Measurements from ENCODE around the gene DYNLT2. TPM values are rescaled to one million over a fixed set of nuclear protein-coding genes. Genes with fewer than 3 reads are reported as not detected.
A peak's percentile ranks its signal among the peaks of the same experiment; 100 is the strongest.

The DYNLT2 gene
- total and polyA plus RNA-seq, 2 of the 13 experiments (the other 11 are each of a cell fraction or from before 2014, with no cell fraction given): 2.1 to 4.3 TPM

DNA sequence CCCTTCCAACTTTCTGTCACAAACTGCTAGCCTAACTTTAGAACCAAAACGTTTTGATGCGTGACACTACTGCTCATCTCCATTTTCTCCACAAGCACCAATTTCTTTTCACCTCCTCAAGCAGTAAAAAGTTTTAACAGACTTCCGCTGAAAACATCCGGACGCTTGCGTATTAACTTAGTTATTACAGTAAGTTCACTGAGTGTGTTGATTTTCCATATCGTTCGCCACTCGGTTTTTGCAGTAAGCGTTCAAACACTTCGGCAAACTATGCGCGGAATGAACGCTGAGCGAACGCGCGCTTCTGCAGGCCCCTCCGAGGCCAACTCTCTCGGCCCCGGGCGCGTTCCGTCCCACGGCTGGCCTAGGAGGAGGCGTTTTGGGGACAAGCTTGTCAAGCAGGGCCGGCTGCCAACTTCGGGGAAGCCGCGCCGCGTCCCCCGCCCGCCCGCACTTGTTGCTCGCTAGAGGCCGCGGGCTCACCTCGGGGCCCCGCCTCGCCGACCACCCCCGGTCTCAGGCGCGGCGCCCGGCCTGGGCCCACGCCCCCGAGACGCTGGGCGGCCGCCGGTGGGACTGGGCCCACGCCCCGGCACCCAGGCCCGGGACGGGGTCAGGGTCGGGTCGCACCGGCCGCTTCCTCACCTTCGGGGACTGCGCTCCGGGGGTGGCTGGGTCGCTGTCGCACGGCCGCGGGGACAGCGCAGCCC is 28.0 kb downstream of the DYNLT2 start (continued):
- TF ChIP-seq ZFP36 (IDR thresholded peaks at IDR 0.05; ENCODE audit: borderline replicate concordance, low read depth, low read length, partially characterized antibody) (no peak), ZFP41 (CRISPR knock-in tag; IDR thresholded peaks at IDR 0.05; ENCODE audit: borderline replicate concordance) (no peak), ZNF234 (CRISPR knock-in tag; conservative IDR thresholded peaks at IDR 0.05) (0 out of 2 replicates have a peak, but pooled peaks have one; percentile 36), TARDBP (CRISPR knock-in tag; IDR thresholded peaks at IDR 0.05) (no peak), ZNF773 (CRISPR knock-in tag; IDR thresholded peaks at IDR 0.05; ENCODE audit: borderline replicate concordance) (0 out of 2 replicates have a peak, but pooled peaks have one; percentile 28), ZNF17 (CRISPR knock-in tag; IDR thresholded peaks at IDR 0.05) (no peak), ZNF460 (CRISPR knock-in tag; IDR thresholded peaks at IDR 0.05; ENCODE audit: borderline replicate concordance) (no peak), HINFP (CRISPR knock-in tag; IDR thresholded peaks at IDR 0.05; ENCODE audit: low read depth) (no peak), ZNF329 (CRISPR knock-in tag; IDR thresholded peaks at IDR 0.05; ENCODE audit: low read depth) (no peak), NKX3-1 (CRISPR knock-in tag; IDR thresholded peaks at IDR 0.05) (0 out of 2 replicates have a peak, but pooled peaks have one; percentile 34), FUBP1 (CRISPR knock-in tag; IDR thresholded peaks at IDR 0.05; ENCODE audit: borderline replicate concordance) (no peak; the same call in 1 of the 2 replicates), ZSCAN21 (CRISPR knock-in tag; IDR thresholded peaks at IDR 0.05; ENCODE audit: borderline replicate concordance) (peak; percentile 72), RBM39 (IDR thresholded peaks at IDR 0.05; ENCODE audit: low read depth, low read length, poor library complexity, severe bottlenecking) (no peak), HNRNPUL1 (IDR thresholded peaks at IDR 0.05; ENCODE audit: low read depth, low read length) (no peak), GATAD1 (CRISPR knock-in tag; IDR thresholded peaks at IDR 0.05) (no peak), ZNF432 (CRISPR knock-in tag; IDR thresholded peaks at IDR 0.05; ENCODE audit: borderline replicate concordance) (no peak), ZNF207 (IDR thresholded peaks at IDR 0.05; ENCODE audit: borderline replicate concordance) (no peak)
- TF ChIP-seq, protein P1, sequence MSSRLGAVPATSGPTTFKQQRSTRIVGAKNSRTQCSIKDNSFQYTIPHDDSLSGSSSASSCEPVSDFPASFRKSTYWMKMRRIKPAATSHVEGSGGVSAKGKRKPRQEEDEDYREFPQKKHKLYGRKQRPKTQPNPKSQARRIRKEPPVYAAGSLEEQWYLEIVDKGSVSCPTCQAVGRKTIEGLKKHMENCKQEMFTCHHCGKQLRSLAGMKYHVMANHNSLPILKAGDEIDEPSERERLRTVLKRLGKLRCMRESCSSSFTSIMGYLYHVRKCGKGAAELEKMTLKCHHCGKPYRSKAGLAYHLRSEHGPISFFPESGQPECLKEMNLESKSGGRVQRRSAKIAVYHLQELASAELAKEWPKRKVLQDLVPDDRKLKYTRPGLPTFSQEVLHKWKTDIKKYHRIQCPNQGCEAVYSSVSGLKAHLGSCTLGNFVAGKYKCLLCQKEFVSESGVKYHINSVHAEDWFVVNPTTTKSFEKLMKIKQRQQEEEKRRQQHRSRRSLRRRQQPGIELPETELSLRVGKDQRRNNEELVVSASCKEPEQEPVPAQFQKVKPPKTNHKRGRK (CRISPR knock-in tag; IDR thresholded peaks at IDR 0.05): no peak
- TF ChIP-seq, protein P2, sequence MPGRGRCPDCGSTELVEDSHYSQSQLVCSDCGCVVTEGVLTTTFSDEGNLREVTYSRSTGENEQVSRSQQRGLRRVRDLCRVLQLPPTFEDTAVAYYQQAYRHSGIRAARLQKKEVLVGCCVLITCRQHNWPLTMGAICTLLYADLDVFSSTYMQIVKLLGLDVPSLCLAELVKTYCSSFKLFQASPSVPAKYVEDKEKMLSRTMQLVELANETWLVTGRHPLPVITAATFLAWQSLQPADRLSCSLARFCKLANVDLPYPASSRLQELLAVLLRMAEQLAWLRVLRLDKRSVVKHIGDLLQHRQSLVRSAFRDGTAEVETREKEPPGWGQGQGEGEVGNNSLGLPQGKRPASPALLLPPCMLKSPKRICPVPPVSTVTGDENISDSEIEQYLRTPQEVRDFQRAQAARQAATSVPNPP (CRISPR knock-in tag; IDR thresholded peaks at IDR 0.05): no peak
- TF ChIP-seq, protein P3, sequence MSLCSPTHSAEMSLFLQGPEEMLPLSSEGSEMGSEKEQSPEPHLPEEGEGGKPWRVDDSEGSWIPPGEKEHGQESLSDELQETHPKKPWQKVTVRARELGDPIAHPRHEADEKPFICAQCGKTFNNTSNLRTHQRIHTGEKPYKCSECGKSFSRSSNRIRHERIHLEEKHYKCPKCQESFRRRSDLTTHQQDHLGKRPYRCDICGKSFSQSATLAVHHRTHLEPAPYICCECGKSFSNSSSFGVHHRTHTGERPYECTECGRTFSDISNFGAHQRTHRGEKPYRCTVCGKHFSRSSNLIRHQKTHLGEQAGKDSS (CRISPR knock-in tag; IDR thresholded peaks at IDR 0.05; ENCODE audit: borderline replicate concordance, low read depth): no peak

Measured in HepG2 (cell line).